Smooth muscle cell of the brain vasculature (primary cell): Measurements from ENCODE around the gene APBB2.
A peak's percentile ranks its signal among the peaks of the same experiment; 100 is the strongest.

Experiments
- DNase-seq: peaks from one replicate; pipeline ENCODE4 v3.0.0-alpha.2; 2012; ENCODE audit warnings: low read depth, low spot score

Gene APBB2

DNA sequence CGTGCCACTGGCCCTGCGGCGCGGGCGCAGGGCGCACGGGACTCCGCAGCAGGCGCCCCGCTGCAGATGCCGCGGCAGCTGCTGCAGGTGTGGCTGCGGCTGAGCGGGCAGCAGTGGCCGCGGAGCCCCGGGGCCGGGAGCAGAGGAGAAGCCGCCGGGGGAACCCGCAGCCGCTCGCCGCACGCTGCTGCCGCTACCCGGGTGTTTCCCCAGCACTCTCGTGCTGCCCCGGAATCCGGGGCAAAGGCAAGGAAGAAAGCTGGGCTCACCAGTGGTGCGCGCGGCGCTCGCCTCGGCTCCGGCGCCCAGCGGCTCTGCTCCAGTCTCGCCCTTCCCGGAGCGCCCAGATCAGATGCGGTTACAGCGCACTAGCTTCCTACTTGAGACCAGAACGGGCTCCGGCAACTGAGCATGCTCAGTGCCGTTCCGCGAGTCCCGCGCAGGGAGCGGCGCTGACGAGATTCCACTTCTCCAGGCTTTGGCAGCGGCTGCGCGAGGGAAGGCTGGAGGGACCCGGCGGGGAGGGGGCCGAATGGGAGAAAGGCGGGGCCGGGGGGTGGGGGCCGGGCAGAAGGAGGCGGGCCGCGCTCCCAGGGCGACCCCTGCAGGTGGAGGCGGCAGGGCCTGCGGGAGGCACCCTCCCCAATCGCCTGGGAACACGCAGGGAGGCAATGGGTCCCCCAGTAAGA, at the start of gene APBB2:
Gene APBB2 (minus strand): TSS at position 407 of the 689 bp plus-strand sequence. CDS start 181,288 bp downstream, outside the sequence.
- peak; percentile 95 for DNase-seq

DNA sequence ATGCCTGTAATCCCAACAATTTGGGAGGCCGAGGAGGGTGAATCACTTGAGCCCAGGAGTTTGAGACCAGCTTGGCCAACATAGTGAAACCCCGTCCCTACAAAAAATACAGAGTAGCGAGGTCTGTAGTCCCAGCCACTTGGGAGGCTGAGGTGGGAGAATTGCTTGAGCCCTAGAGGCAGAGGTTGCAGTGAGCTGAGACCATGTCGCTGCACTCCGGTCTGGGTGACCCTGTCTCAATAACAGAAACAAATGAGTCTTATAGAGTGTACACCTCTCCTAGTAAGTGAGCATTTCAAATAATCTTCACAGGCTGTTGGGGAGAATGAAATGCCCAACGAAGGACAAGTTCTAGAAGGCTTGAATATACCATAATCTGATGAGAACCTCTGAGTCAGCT, 47.9 kb upstream of the APBB2 start:
- no peak for DNase-seq

DNA sequence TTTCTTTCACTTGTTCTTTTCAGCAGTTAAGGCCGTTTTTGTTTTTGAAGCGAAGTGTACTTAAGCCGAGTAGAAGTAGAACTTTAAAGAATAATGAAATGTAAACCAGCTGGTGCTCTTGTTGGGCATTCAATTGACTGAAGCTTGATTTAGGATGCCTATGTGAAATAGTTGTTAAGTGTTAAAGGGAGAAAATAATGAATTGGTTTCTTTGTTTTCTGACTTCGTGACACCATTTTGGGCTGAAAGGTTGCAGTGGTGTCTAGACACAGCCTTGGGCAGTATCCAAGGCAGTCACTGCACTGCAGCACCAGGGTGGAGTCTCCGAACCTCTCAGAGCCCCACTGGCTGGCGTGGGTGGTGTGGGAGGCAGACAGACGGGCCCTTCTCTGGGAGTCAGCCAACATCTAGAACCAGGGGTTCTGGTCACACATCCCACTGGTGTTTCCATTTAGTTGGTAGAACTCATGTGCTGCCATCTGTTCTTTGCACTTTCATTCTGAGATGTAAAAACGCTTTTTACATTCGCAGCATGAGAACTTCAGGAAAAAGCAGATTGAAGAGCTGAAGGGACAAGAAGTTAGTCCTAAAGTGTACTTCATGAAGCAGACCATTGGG, 45.9 kb upstream of the APBB2 start:
- no peak for DNase-seq

DNA sequence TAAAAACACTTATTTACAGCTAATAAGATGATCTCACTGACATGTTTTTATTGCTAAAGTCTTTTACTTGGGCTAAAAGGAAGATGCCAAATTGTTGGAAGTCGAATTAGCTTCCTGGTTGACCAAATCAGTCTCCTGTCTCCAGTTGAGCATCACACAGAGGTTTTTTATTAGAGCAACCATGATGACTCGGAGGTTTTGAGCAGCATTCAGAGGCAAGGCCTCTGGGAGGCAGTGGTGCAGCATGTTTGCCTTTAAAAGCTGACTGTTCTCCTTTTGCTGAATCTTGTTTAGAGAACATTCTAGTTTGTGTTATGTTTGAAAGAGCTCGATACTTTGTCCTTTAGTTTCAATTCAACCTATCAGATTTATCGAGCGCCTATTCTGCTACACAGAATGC, 44.4 kb upstream of the APBB2 start:
- DNase-seq = peak; percentile 39

DNA sequence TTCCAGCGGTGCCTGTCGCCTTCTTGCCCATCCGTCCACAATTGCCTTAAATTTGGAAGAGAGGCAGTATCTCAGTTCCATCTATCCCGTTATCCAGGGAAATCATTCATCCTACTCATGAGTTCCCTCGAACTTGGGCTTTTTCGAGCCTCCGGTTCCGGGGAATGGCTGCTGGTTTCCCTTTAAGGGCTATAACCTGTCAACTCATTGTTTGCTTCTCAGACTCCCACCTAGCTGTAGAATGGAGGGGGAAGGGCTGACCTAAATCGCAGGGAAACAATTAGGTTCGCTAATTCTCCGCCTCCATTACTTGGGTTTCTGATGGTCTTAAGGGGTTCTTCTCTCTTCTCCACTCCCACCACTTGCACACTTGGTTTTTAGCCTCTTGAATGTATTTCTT, 43.6 kb upstream of the APBB2 start:
- DNase-seq = no peak

DNA sequence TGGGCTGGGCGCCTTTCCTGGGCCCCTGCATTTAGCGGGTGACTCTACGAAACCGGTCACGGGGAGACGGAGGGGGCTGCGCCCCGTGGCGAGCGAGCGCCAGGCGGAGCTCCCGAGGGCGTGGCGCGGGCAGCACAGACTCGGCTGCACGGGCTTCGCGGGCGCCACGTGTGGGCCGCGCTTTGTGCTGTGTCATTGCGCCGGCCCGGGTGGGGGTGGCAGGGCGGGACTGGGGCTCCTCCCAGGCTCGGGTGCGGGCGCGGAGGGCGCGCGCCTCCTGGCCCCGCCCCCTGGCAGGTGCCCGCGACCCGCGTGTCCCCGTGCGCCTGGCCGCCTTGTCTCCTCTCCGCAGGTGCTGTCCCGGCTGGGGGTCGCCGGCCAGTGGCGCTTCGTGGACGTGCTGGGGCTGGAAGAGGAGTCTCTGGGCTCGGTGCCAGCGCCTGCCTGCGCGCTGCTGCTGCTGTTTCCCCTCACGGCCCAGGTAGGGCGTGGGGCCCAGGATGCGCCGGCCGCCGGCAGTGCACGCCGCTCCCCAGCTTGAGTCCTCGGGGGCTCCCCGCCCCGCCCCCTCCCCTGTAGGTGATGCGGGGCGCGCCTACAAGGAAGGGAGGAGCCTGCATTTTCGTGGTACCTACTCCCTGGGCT, 43.0 kb upstream of the APBB2 start:
- no peak for DNase-seq

DNA sequence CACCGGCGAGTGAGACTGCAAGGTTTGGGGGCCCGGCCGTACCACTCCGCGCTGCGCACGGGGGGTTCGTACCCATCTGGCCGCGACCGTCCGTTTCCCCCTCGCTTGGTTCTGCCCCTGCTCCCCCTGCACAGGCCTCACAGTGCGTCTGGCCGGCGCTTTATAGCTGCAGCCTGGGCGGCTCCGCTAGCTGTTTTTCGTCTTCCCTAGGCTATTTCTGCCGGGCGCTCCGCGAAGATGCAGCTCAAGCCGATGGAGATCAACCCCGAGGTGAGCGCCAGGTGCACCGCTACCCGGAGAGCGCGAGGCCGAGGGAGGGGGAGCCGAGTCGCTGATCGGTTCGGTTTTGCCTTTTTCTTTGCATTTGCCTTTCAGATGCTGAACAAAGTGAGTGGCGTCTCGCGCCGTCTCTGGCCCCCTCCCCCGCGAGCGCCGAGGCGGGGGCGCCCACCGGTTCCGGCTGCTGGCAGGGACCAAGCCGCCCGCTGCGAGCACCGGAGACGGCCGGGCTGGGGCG, 42.5 kb upstream of the APBB2 start, which contains the start of gene UCHL1:
Gene UCHL1 (plus strand): TSS at position 189 of the 517 bp plus-strand sequence. CDS start 49 bp downstream, at position 238.
- peak; percentile 45 for DNase-seq

DNA sequence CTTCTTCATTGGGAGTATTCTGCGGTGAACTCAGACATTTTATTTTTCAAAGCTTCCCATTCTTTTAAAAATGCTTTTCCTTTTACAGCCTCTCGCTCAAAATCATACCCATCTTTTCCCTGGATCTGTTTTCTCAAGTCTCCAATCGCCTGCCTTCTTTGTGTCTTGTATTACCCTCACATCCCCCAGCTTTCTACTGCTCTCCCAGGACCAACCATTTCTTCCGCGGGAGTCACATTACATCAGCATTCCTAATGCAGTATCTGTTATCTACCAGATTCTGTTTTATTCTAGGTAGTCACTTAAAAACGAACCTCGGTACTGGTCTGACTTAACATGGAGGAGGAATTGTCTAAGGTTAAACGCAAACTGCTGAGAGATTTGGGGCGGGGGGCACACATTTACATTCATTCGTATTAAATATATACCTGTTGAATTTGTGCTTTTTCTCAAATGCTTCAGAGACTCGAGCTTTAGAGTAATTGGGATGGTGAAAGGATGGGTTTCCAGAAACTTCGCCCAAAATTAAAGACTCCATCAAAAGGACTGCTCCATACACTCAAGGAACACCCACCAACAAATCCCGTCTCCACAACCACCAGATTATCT, 41.9 kb upstream of the APBB2 start:
- no peak for DNase-seq

DNA sequence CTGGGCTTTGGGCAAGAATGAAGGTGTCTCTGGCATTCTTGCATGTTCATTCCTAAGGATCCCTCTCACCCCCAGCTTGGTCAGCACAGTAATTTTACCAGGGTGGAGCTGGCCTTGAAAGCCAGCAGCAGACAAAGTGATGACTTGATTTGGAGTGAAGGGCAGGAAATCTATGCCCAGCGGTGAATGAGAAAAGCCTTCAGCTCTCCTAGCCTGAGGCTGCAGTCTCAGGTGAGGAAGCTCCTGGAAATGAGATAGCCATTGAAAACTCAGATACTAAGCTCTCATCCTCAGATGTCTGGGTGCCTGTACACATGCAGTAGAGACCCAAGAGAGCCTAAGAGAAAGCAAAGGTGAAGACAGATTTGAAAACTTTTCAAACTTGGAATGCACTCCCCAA, 31.6 kb upstream of the APBB2 start:
- no peak for DNase-seq

DNA sequence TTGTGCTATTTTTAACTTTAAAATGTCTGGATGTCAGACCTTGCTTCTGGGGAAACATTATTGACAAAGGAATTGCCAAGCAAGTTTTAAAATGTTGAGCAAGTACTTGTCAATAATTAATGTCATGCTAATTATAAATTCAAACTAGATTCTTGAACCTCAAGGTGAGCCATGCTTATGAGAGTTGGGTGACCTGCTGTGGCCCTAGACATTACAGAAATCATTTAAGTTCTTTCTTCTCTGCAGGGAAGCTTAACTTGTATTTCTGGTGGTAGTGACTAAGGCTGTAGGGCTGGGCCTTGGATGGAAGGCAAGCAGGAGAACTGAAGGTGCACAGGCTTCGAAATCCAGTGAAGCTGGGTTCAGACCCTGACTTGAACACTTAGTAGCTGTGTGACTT, 27.6 kb upstream of the APBB2 start:
- no peak for DNase-seq

DNA sequence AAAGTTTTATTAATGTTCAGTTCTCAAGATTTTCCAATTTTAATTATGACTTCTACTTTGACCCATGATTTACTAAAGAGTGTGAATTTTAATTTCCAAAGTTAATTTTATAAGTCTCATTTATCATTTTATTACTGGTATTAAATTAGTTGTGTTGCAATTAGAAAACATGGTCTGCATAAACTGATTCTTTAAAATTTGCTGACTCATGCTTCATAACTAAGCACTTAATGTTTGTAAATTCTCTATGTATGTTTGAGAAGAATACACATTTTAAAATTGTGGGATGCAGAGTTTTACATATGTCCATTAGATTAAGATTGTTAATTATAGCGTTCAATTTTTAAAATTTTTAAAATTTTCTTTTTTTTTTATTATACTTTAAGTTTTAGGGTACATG, 22.2 kb upstream of the APBB2 start:
- DNase-seq = no peak

DNA sequence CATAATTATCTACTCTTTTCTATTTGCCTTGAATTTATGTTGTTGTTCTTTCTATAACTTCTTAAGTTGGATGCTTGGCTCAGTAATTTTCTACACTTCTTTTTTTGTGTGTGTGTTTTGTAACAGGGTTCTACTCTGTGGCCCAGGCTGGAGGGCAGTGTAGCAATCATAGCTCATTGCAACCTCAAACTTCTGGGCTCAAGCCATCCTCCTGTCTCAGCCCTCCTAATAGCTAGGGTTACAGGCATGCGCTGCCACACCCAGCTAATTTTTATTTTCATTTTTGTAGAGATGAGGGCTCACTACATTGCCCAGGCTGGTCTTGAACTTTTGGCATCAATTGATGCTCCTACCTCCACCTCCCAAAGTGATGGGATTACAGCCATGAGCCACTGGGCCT, 21.7 kb upstream of the APBB2 start:
- DNase-seq = no peak

DNA sequence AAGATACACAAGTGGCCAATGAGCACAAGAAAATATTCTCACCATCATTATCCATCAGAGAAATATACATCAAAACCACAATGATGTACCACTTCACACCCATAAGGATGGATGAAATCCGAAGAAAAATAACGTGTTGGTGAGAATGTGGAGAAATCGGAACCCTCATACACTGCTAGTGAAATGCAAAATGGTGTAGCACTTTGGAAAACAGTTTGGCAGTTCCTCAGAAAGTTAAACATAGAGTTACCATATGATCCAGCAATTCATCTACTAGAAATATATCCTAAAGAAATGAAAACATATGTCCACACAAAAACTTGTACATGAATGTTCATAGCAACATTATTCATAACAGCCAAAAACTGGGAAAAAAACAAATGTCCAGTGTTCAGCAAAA, 18.5 kb upstream of the APBB2 start:
- DNase-seq = no peak

DNA sequence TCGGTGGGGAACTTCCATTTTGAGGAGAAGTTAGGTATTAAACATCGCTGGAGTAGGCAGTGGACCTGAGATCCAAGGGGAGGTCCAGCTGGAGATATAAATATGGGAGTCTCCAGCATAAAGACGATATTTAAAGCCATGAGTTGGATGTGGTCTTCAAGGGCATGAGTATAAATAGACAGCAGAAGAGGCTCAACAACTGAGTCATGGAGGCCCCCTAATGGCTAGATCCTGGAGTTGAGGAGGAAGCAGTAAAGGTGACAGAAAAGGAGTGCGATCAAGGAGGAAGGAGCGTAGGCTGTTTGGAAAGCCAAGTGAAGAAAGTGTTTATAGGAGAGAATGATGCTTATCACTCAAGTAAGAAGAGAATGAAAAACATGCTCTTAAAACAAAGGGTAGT, 18.1 kb upstream of the APBB2 start:
- no peak for DNase-seq

DNA sequence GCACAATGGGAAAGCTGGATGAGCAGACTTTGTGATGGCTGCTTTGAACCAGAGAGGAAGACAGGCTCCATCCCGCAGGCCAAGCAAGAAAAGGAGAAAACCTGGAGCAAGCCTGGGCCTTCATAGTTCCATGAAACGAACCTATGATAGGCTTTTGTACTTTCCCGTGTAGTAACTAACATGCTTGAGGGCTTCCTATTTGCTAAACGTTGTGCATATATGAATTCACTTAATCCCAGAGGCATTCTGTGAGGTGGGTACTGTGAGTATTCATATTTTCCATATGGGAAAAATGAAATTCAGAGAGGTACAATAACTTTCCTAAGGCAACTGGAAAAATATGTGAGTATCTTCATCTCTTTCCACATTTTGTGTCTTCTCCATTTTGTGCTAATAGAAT, 13.6 kb upstream of the APBB2 start:
- no peak for DNase-seq

DNA sequence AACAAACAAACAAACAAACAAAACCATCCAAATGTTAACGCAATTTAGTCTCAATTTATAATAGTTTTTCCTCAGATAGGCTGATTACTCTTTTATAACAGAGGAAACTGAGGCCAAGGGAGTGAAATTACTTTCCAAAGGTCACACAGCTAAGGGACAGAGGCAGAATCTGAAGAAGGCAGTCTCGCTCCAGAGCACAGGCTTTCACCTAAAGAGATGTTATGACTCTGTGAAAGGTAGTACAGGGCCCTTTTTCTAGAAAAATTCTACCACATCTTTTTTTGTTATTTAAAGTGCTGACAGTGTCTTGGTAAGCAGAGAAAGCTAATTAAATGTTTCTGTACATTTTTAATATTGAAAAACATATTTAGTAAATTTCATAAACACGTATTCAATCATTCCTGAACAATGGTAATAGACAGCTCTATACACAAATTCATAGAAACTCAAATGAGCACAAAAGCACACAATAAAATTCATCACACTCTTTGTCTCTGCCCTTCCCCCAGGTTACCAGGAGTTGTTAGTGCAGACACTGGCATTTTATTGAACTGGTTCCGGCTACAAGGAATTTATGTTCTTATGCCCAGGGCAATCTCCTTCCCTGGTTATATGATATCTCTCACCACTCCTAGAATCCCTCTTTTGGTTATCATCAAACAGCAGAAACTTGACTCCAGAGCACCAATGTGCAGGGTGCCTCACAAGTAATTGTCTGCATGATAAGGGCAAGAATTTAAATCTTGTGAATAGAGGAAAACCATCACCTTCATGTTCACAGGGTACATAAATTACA, 7.7 kb upstream of the APBB2 start:
- DNase-seq = no peak

DNA sequence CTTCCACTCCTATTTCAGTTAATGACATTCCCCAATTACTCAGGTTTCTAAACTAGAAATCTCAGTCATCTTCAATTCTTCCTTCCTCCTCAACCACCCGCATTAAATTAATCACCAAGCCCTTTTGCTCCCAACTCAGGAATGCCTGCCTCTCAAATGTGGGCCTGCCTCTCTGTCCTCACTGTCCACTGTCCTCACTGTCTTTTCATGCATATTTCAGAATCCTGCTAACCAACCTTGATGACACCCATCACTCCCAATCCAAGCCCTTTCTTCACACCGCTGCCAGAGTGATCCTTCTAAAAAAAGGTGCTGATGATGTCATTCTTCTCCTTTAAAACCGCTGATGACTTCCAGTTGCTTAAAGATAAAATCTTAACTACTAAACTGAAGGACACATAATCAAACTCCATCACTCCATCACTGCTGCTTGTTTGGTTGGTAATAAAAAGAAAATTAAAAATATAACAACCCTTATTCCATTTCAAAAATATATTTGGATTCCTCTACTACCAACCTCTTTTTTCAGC, 5.1 kb upstream of the APBB2 start:
- no peak for DNase-seq

DNA sequence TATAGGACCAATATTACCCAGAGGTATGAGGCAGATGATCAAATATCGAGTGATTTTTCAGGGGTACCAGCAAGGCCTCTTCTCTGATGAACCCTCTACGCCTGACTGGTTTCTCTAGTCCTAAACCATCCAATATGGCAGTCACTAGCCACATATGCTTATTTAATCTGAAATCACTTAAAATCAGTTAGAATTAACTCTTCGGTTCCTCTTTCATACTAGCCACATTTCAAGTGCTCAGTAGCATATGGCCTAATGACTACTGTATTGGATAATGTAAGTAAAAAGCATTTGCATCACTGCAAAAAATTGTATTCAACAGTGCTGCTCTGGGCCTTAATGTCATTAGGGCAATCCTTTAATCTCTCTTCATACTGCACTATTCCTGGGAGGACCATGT, 4.4 kb upstream of the APBB2 start:
- no peak for DNase-seq

DNA sequence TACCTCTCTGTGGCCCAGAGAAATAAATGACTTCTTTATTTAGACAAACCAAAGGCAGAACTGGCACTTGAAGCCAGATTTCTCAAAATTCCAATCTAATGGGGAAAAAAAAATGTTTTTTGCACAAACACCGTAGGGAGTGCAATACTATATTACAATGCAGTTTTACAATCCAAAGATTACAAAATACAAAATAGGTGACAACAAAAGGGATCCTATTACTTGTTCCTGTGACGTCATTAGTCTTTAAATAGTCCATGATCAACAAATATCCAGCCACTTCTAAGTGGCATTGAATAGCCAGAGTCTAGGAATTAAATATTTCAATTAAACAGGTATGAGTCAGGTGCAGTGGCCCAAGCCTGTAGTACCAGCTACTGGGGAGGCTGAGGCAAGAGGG, 3.0 kb upstream of the APBB2 start:
- DNase-seq = no peak

DNA sequence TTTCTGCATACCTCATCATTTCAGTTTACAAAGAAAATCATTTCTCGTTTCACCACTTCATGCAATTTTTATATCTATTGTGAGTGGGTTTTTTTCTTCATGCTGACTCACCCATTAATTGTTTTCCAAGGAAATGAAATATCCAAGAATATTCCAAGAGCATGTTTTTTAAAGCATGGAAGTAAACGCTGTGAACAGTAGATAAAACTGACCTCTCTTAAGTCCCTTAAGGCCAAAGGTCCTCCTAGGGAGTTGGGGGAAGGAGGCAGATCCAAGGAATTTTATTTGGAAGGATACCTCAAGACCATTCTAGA, 2.6 kb upstream of the APBB2 start:
- no peak for DNase-seq

DNA sequence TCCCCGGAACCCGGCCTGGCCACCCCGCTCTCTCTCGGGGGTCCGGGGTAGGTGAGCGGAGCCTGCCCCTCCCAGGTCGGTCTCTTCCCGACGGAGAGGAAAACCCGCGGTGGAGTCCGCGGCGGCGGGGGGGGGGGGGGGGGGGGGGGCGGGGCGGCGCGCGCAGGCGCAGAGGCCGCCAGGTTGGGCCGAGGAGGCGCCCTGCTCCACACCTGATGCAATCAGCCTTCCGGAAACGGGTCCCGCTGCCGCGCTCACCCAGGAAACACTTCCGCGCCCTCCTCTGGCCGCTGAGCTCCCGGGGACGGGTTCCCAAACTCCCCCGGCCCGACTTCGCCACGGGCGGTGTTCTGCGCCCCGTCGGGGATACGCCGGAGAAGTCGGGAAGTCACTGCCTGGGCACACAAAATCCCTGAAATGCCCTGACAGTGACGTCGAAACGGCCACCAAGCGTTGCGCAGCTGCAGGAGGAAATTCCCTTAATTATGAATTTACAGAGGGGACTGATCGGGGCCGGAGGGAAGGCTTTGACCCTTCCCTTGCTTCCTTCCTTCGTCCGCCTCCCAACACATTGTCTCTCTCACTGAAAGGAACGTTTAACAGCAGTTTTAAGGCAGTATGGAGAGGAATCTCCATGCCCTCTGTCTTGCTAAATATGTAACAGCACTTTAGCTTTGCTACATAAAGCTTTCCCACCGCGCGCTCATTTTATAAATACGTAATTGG, 2.1 kb upstream of the APBB2 start:
- peak; percentile 45 for DNase-seq
